GM12874 (cell line): ENCODE data around the gene ACTR10.

Source experiments
- TF ChIP-seq, protein P1 (sequence below): IDR thresholded peaks from 2 replicates; pipeline ENCODE4 v1.5.1; 2011; ENCODE audit warnings: low read depth, mild to moderate bottlenecking, control low read depth, low read length, moderate library complexity; ENCODE audit not compliant: insufficient read depth

The ACTR10 gene

DNA sequence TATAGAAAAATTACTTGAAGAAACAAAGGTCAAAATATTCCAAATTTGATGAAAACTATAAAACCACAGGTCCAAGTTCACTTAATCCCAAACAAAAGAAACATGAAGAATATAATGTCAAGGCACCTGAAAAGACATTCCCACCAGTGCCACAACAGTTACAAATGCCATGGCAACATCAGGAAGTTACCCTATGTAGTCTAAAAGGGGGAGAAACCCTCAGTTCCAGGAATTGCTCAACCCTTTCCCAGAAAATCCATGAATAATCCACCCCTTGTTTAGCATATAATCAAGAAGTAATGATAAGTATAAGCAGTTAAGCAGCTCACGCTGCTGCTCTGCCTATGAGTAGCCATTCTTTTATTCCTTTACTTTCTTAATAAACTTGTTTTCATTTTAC is 3.8 kb upstream of the ACTR10 start:
- TF ChIP-seq, protein P1, sequence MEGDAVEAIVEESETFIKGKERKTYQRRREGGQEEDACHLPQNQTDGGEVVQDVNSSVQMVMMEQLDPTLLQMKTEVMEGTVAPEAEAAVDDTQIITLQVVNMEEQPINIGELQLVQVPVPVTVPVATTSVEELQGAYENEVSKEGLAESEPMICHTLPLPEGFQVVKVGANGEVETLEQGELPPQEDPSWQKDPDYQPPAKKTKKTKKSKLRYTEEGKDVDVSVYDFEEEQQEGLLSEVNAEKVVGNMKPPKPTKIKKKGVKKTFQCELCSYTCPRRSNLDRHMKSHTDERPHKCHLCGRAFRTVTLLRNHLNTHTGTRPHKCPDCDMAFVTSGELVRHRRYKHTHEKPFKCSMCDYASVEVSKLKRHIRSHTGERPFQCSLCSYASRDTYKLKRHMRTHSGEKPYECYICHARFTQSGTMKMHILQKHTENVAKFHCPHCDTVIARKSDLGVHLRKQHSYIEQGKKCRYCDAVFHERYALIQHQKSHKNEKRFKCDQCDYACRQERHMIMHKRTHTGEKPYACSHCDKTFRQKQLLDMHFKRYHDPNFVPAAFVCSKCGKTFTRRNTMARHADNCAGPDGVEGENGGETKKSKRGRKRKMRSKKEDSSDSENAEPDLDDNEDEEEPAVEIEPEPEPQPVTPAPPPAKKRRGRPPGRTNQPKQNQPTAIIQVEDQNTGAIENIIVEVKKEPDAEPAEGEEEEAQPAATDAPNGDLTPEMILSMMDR: no peak

DNA sequence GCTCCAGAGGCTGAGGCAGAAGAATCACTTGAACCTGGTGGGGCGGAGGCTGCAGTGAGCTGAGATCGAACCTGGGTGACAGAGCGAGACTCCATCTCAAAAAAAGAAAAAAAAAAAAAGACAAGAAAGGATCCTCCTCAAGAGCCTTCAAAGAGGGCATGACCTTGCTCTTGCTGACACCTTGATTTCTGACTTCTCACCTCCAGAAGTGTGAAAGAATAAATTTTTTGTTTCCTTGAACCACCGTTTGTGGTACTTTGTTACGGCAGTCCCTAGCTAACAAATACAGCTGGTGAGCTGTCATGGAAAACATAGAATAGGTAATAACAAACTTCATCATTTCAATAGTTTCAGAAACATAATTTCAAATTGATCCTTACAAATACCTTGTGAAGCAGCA is 1.9 kb upstream of the ACTR10 start:
- TF ChIP-seq, protein P1: no peak

DNA sequence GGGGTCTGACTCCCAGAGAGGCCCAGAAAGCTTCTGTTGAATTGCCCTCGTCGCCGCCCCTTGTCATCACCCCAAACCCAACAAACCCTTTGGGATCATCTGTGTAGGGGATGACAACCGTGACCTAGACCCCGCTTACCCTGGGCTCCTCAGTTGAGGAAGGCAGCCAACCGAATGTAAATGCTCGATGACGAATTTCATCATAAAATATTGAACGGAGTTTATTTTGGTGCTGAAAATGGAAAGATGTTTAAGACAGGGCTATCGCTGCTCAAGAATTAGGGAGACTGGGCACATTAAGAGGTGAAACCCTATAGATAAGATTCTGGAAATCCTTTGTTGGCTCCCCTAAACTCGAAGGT is 512 bp downstream of the ACTR10 start:
- TF ChIP-seq, protein P1: no peak

DNA sequence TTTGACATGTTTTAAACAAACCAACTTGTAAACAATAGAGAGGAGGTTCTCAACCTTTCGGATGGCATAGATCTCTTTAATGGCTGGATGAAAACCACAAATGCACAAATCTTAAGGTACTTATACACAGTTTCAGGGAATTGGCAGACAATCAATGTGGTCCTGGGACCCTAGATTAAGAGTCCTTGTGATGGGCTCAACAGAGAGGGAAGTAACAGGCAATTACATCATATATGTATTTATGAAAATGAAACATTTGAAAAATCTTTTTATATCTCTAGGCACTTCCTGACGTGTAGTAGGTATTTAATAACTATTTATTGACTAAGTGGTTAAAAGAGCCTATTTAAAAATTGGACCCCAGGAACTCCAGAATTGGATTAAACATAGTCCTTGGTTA is 897 bp downstream of the ACTR10 start:
- TF ChIP-seq, protein P1: no peak

DNA sequence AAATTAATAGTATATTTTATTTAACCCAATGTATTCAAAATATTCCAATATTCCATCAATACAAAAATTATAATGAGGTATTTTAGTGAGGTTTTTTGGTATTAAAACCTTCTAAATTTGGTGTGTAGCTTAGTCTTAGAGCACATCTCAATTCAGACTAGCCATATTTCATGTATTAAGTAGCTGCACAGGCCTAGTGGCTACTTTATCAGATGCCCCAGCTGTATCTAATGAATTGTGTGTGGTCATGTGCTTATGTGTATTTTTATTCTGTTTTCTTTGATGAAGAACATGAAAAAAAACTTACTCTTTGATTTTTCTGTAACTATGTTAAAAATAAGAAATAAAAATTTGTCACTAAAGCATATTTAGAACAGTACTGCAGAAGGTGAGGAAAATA is 13.2 kb downstream of the ACTR10 start:
- TF ChIP-seq, protein P1: no peak

GRCh38 chr14:58215191-58215914 is 15.4 kb downstream of the ACTR10 start:
- TF ChIP-seq, protein P1: no peak

GRCh38 chr14:58216544-58216943 is 16.6 kb downstream of the ACTR10 start:
- TF ChIP-seq, protein P1: no peak
